AG04449 (cell line): ENCODE results near the gene HS3ST6.
"Not testable (repeated sequence)": the region's sequence is repeated elsewhere in the genome, so short reads cannot be mapped to it uniquely, and the experiment has no call there.

ENCODE experiments used
- CTCF ChIA-PET: fragments of 350-600 bp; formaldehyde crosslinking; extraction: SDS; loops from one replicate; lab custom pipeline; 2021; ENCODE audit warnings: antibody characterized with exemption; lab: Yijun Ruan, JAX
- POLR2A ChIA-PET: fragments of 400-600, 350-600 bp; formaldehyde crosslinking; extraction: SDS; loops from one replicate; lab custom pipeline; 2020; ENCODE audit warnings: antibody characterized with exemption, inconsistent platforms; lab: Yijun Ruan, JAX
- DNase-seq: peaks from one replicate; pipeline ENCODE4 v3.0.0-alpha.2; 2010; ENCODE audit warnings: low read depth, low spot score
- H3K4me3 ChIP-seq: 2 replicates; pipeline ENCODE4 v1.5.1; 2011; ENCODE audit warnings: low read depth, mild to moderate bottlenecking, control low read depth, low read length
- TF ChIP-seq, protein P1 (sequence below): IDR thresholded peaks from one replicate; pipeline ENCODE4 v1.5.1; 2011; ENCODE audit warnings: mild to moderate bottlenecking, moderate library complexity, low read length, control low read depth, inconsistent platforms; ENCODE audit not compliant: insufficient read depth; ENCODE audit errors: missing control alignments

Gene HS3ST6

DNA sequence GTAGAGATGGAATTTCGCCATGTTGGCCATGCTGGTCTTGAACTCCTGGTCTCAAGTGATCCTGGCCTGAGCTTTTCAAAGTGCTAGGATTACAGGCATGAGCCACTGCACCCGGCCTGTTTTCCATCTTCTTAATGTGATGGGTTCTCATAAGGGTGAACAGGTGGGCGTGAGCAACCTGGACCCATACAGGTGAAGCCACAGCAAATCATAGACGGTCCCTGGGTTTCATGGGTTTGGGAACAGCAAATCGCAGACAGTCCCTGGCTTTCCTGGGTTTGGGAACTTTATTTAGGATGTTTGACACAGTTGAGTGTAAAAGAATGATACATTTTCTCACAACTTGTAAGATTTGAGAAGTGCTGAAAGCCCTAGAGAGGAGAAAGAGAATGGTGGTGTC is 33.3 kb downstream of the HS3ST6 start:
- CTCF ChIA-PET: interaction anchor here (0.7 to 3.6 kb wide), 6 partner anchors 9 to 45 kb away, joined by 3 to 13 read pairs (median 4); no protein-coding TSS in a partner anchor
- no peak overlapping the region for H3K4me3 ChIP-seq
- TF ChIP-seq, protein P1, sequence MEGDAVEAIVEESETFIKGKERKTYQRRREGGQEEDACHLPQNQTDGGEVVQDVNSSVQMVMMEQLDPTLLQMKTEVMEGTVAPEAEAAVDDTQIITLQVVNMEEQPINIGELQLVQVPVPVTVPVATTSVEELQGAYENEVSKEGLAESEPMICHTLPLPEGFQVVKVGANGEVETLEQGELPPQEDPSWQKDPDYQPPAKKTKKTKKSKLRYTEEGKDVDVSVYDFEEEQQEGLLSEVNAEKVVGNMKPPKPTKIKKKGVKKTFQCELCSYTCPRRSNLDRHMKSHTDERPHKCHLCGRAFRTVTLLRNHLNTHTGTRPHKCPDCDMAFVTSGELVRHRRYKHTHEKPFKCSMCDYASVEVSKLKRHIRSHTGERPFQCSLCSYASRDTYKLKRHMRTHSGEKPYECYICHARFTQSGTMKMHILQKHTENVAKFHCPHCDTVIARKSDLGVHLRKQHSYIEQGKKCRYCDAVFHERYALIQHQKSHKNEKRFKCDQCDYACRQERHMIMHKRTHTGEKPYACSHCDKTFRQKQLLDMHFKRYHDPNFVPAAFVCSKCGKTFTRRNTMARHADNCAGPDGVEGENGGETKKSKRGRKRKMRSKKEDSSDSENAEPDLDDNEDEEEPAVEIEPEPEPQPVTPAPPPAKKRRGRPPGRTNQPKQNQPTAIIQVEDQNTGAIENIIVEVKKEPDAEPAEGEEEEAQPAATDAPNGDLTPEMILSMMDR: no peak
- DNase-seq: no peak
- POLR2A ChIA-PET: no interaction called here

DNA sequence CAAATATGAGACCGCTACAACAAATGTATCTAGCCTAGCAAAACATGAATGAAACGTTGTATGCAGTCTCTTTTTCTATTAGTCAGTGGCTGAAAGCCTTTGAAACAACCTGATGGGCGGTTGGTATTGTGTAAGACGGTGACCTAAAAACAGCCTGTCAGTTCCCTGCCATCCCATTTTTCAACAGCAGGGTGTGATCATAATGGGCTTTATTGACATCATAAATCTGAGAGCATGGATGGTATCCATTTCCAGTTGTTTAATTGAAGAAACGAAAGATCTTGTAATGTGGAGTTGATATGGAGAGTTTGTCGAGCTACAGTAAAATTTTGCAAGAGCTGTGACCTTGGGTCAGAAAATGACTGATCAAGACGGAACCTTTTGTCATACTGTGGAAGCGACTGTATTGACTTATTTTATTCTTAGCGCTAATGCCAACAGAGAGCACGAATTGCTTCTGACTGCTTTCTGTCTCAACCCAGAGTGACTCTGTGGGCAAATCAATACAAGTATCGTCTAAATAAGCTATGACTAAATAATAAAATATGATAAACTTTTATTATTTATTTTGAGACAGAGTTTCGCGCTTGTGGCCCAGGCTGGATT is 34.0 kb downstream of the HS3ST6 start:
- TF ChIP-seq, protein P1: no peak
- ChIA-PET CTCF (interaction anchor here (0.7 to 1.4 kb wide), 5 partner anchors 11 to 36 kb away, joined by 3 to 4 read pairs (median 3); no protein-coding TSS in a partner anchor), POLR2A (no interaction called here)
- DNase-seq: no peak
- no peak overlapping the region for H3K4me3 ChIP-seq

DNA sequence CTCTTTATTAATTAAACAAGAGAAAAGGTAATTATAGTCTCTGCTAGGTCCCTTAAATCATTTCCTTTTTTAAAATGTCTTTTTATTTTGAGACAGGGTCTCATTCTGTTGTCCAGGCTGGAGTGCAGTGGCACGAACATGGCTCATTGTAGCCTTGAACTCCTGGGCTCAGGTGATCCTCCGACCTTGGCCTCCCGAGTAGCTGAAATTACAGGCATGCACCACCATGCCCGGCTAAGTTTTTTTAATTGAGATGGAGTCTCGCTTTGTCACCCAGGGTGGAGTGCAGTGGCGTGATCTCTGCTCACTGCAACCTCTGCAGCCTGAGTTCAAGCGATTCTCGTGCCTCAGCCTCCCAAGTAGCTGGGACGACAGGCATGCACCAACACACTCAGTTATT is 37.0 kb downstream of the HS3ST6 start:
- POLR2A ChIA-PET, H3K4me3 ChIP-seq, CTCF ChIA-PET, DNase-seq: not testable (repeated sequence)

DNA sequence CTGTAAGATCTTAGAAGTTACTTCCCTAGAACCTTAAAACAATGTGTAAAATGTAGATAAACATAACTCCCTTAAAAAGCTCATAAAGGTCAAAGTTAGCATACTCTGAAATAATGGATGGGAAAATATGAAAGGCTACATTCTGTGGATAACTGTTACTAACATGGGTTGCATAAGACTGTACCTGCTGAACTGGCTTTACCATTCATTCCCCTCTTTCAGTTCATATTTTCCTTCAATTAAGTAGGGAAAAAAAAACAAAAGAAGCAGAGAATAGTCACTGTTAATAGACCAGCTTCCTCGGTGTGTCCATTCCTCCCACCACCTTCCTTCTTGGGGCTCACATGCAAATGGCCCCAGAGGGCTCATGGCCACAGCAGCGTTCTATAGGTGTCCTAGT is 38.7 kb downstream of the HS3ST6 start:
- CTCF ChIA-PET: interaction anchor here (1.0 to 25.0 kb wide), 4 partner anchors 12 to 50 kb away, joined by 3 to 345 read pairs (median 6); no protein-coding TSS in a partner anchor
- no peak for DNase-seq
- TF ChIP-seq, protein P1: no peak
- H3K4me3 ChIP-seq: no peak overlapping the region
- POLR2A ChIA-PET: no interaction called here

DNA sequence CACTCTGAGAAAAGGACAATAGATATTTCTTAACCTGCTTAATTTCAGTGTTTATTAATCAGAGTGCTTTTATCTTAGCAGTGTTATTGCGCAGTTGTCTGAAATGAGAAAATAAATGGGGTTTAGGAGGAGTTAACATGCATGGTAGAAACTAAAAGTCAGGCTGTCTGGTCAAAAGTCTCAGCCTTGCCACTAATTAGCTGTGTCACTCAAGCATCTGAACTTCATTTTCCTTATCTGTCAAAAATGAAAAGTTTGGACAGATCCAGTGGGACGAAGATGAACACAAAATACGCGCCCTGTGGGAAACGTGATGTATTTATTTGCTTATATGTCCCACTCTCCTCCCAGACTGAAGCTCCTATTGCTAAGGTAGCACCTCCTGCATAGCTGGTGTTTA is 40.0 kb downstream of the HS3ST6 start:
- ChIA-PET POLR2A (no interaction called here), CTCF (interaction anchor here (1.6 to 25.0 kb wide), 3 partner anchors 11 to 51 kb away, joined by 7 to 345 read pairs (median 8); no protein-coding TSS in a partner anchor)
- TF ChIP-seq, protein P1: no peak
- no peak for DNase-seq
- H3K4me3 ChIP-seq: no peak overlapping the region

DNA sequence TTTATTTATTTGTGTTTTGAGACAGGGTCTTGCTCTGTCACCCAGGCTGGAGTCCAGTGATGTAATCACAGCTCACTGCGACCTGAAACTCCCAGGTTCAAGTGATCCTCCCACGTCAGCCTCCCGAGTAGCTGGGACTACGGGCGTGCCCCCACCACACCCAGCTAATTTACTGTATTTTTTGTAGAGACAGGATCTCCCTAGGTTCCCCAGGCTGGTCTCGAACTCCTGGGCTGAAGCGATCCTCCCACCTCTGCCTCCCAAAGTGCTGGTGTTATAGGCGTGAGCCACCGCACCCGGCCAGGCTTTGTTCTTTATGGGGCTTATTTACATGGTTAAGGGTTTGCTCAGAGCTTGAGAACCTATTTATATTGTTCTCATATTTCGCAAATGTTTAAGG is 40.4 kb downstream of the HS3ST6 start:
- no peak overlapping the region for H3K4me3 ChIP-seq
- ChIA-PET CTCF (interaction anchor here (1.6 to 25.0 kb wide), 3 partner anchors 12 to 51 kb away, joined by 7 to 345 read pairs (median 8); no protein-coding TSS in a partner anchor), POLR2A (interaction anchor here (0.5 kb wide), 1 partner anchor 52 kb away, joined by 3 read pairs; no protein-coding TSS in a partner anchor)
- DNase-seq: no peak
- TF ChIP-seq, protein P1: no peak
